GM12875 (cell line): ENCODE data around the gene ACADL.

ENCODE experiments used
- H3K4me3 ChIP-seq: one replicate; pipeline ENCODE4 v1.5.1; 2011; ENCODE audit warnings: low read depth, low read length, control low read depth
- CTCF ChIP-seq: IDR thresholded peaks from 2 replicates; pipeline ENCODE4 v1.5.1; 2011; ENCODE audit warnings: low read depth, mild to moderate bottlenecking, control low read depth, inconsistent platforms, low read length, moderate library complexity, borderline replicate concordance; ENCODE audit not compliant: insufficient read depth

Gene ACADL

GRCh38 chr2:210228586-210228985 lies 3.3 kb upstream of the ACADL start:
- TF ChIP-seq CTCF = no peak

GRCh38 chr2:210227290-210228088 lies 2.2 kb upstream of the ACADL start:
- TF ChIP-seq CTCF = no peak
- no peak overlapping the region for H3K4me3 ChIP-seq

More at GRCh38 chr2:210228586-210228985, 3.3 kb upstream of the ACADL start:
- no peak overlapping the region for H3K4me3 ChIP-seq

GRCh38 chr2:210226223-210226622 lies 976 bp upstream of the ACADL start:
- no peak overlapping the region for H3K4me3 ChIP-seq
- TF ChIP-seq CTCF = no peak

- no peak overlapping the region for H3K4me3 ChIP-seq
- TF ChIP-seq CTCF = no peak
These were observed 681 bp downstream of the ACADL start for GRCh38 chr2:210224591-210224940.

- H3K4me3 ChIP-seq = no peak overlapping the region
- TF ChIP-seq CTCF = no peak
These were observed 10.1 kb downstream of the ACADL start for GRCh38 chr2:210215120-210215519.

- TF ChIP-seq CTCF = no peak
- H3K4me3 ChIP-seq = no peak overlapping the region
These were observed 15.1 kb downstream of the ACADL start for GRCh38 chr2:210210185-210210584.

- H3K4me3 ChIP-seq = no peak overlapping the region
These were observed 17.3 kb downstream of the ACADL start for GRCh38 chr2:210207929-210208328.

More at GRCh38 chr2:210207929-210208328, 17.3 kb downstream of the ACADL start:
- no peak for TF ChIP-seq CTCF
